Measurements from ENCODE around the gene GPR61.

Gene GPR61

GRCh38 chr1:109543988-109544735 lies 4.5 kb downstream of the GPR61 start:
- no peaks in the 10 kb centered on the region for H3K9me3 ChIP-seq (ENCODE audit: control insufficient read depth, insufficient read depth, low read length)
- no peak overlapping the region for H3K4me3 ChIP-seq (ENCODE audit: low read depth, low read length)
- H3K4me1 ChIP-seq (ENCODE audit: control insufficient read depth, insufficient read depth, low read length), result peaks cover 9% of the 10 kb centered on the region
- no peaks in the 10 kb centered on the region for H3K36me3 ChIP-seq (ENCODE audit: control insufficient read depth, insufficient read depth, low read length)
- no peak overlapping the region for H3K9ac ChIP-seq (ENCODE audit: low read depth, low read length)
- no peaks in the 10 kb centered on the region for H3K27me3 ChIP-seq (ENCODE audit: control insufficient read depth, insufficient read depth, low read length)

- Histone ChIP-seq H3K36me3 (ENCODE audit: control insufficient read depth, insufficient read depth, low read length) (no peaks in the 10 kb centered on the region), H3K4me3 (ENCODE audit: low read depth, low read length) (peak overlapping the region; percentile 94), H3K27me3 (ENCODE audit: control insufficient read depth, insufficient read depth, low read length) (no peaks in the 10 kb centered on the region), H3K4me1 (ENCODE audit: control insufficient read depth, insufficient read depth, low read length) (peaks cover 5% of the 10 kb centered on the region), H3K9ac (ENCODE audit: low read depth, low read length) (peak overlapping the region; percentile 62), H3K9me3 (ENCODE audit: control insufficient read depth, insufficient read depth, low read length) (no peaks in the 10 kb centered on the region)
Measured at GRCh38 chr1:109546311-109547109, 6.8 kb downstream of the GPR61 start.

GRCh38 chr1:109547463-109548320 lies 8.0 kb downstream of the GPR61 start:
- Histone ChIP-seq H3K27me3 (ENCODE audit: control insufficient read depth, insufficient read depth, low read length) (no peaks in the 10 kb centered on the region), H3K9ac (ENCODE audit: low read depth, low read length) (peak overlapping the region; percentile 75), H3K4me1 (ENCODE audit: control insufficient read depth, insufficient read depth, low read length) (peaks cover 5% of the 10 kb centered on the region), H3K36me3 (ENCODE audit: control insufficient read depth, insufficient read depth, low read length) (no peaks in the 10 kb centered on the region), H3K9me3 (ENCODE audit: control insufficient read depth, insufficient read depth, low read length) (no peaks in the 10 kb centered on the region), H3K4me3 (ENCODE audit: low read depth, low read length) (peak overlapping the region; percentile 94)

- H3K36me3 ChIP-seq (ENCODE audit: control insufficient read depth, insufficient read depth, low read length), result no peaks in the 10 kb centered on the region
- H3K4me3 ChIP-seq (ENCODE audit: low read depth, low read length), result peak within 1 kb of the TSS; percentile 94
- peak within 1 kb of the TSS; percentile 79 for H3K9ac ChIP-seq (ENCODE audit: low read depth, low read length)
- H3K27me3 ChIP-seq (ENCODE audit: control insufficient read depth, insufficient read depth, low read length), result no peaks in the 10 kb centered on the region
- peaks cover 5% of the 10 kb centered on the region for H3K4me1 ChIP-seq (ENCODE audit: control insufficient read depth, insufficient read depth, low read length)
- no peaks in the 10 kb centered on the region for H3K9me3 ChIP-seq (ENCODE audit: control insufficient read depth, insufficient read depth, low read length)
Measured at GRCh38 chr1:109548321-109549267, 8.9 kb downstream of the GPR61 start, which contains the start of gene GNAI3. GNAI3 (plus strand) TSS chr1:109548615; CDS start chr1:109548721, 106 bp downstream.

- peaks cover 7% of the 10 kb centered on the region for H3K4me1 ChIP-seq (ENCODE audit: control insufficient read depth, insufficient read depth, low read length)
- no peaks in the 10 kb centered on the region for H3K9me3 ChIP-seq (ENCODE audit: control insufficient read depth, insufficient read depth, low read length)
- no peaks in the 10 kb centered on the region for H3K36me3 ChIP-seq (ENCODE audit: control insufficient read depth, insufficient read depth, low read length)
- H3K9ac ChIP-seq (ENCODE audit: low read depth, low read length), result no peak overlapping the region
- H3K4me3 ChIP-seq (ENCODE audit: low read depth, low read length), result no peak overlapping the region
- no peaks in the 10 kb centered on the region for H3K27me3 ChIP-seq (ENCODE audit: control insufficient read depth, insufficient read depth, low read length)
Measured at GRCh38 chr1:109556563-109556962, 16.9 kb downstream of the GPR61 start.

GRCh38 chr1:109557520-109557919 lies 17.8 kb downstream of the GPR61 start:
- peaks cover 7% of the 10 kb centered on the region for H3K4me1 ChIP-seq (ENCODE audit: control insufficient read depth, insufficient read depth, low read length)
- no peak overlapping the region for H3K9ac ChIP-seq (ENCODE audit: low read depth, low read length)
- H3K27me3 ChIP-seq (ENCODE audit: control insufficient read depth, insufficient read depth, low read length), result no peaks in the 10 kb centered on the region
- H3K4me3 ChIP-seq (ENCODE audit: low read depth, low read length), result no peak overlapping the region
- H3K9me3 ChIP-seq (ENCODE audit: control insufficient read depth, insufficient read depth, low read length), result no peaks in the 10 kb centered on the region
- no peaks in the 10 kb centered on the region for H3K36me3 ChIP-seq (ENCODE audit: control insufficient read depth, insufficient read depth, low read length)

- no peaks in the 10 kb centered on the region for H3K36me3 ChIP-seq (ENCODE audit: control insufficient read depth, insufficient read depth, low read length)
- no peak overlapping the region for H3K9ac ChIP-seq (ENCODE audit: low read depth, low read length)
Measured at GRCh38 chr1:109559995-109560394, 20.3 kb downstream of the GPR61 start.

GRCh38 chr1:109564194-109564878 lies 24.7 kb downstream of the GPR61 start:
- H3K27me3 ChIP-seq (ENCODE audit: control insufficient read depth, insufficient read depth, low read length), result no peaks in the 10 kb centered on the region
- H3K4me1 ChIP-seq (ENCODE audit: control insufficient read depth, insufficient read depth, low read length), result peaks cover 25% of the 10 kb centered on the region
- H3K36me3 ChIP-seq (ENCODE audit: control insufficient read depth, insufficient read depth, low read length), result no peaks in the 10 kb centered on the region
- peak overlapping the region; percentile 26 for H3K4me3 ChIP-seq (ENCODE audit: low read depth, low read length)
- no peaks in the 10 kb centered on the region for H3K9me3 ChIP-seq (ENCODE audit: control insufficient read depth, insufficient read depth, low read length)
- H3K9ac ChIP-seq (ENCODE audit: low read depth, low read length), result no peak overlapping the region

More at GRCh38 chr1:109559995-109560394, 20.3 kb downstream of the GPR61 start:
- Histone ChIP-seq H3K9me3 (ENCODE audit: control insufficient read depth, insufficient read depth, low read length) (no peaks in the 10 kb centered on the region), H3K4me3 (ENCODE audit: low read depth, low read length) (no peak overlapping the region), H3K4me1 (ENCODE audit: control insufficient read depth, insufficient read depth, low read length) (peaks cover 26% of the 10 kb centered on the region), H3K27me3 (ENCODE audit: control insufficient read depth, insufficient read depth, low read length) (no peaks in the 10 kb centered on the region)

GRCh38 chr1:109565241-109565640 lies 25.6 kb downstream of the GPR61 start:
- no peaks in the 10 kb centered on the region for H3K36me3 ChIP-seq (ENCODE audit: control insufficient read depth, insufficient read depth, low read length)
- no peaks in the 10 kb centered on the region for H3K9me3 ChIP-seq (ENCODE audit: control insufficient read depth, insufficient read depth, low read length)
- peaks cover 27% of the 10 kb centered on the region for H3K4me1 ChIP-seq (ENCODE audit: control insufficient read depth, insufficient read depth, low read length)
- H3K9ac ChIP-seq (ENCODE audit: low read depth, low read length), result no peak overlapping the region
- no peaks in the 10 kb centered on the region for H3K27me3 ChIP-seq (ENCODE audit: control insufficient read depth, insufficient read depth, low read length)
- H3K4me3 ChIP-seq (ENCODE audit: low read depth, low read length), result no peak overlapping the region

- no peak overlapping the region for H3K4me3 ChIP-seq (ENCODE audit: low read depth, low read length)
- no peaks in the 10 kb centered on the region for H3K36me3 ChIP-seq (ENCODE audit: control insufficient read depth, insufficient read depth, low read length)
- no peaks in the 10 kb centered on the region for H3K27me3 ChIP-seq (ENCODE audit: control insufficient read depth, insufficient read depth, low read length)
- H3K9me3 ChIP-seq (ENCODE audit: control insufficient read depth, insufficient read depth, low read length), result no peaks in the 10 kb centered on the region
- no peak overlapping the region for H3K9ac ChIP-seq (ENCODE audit: low read depth, low read length)
- peaks cover 30% of the 10 kb centered on the region for H3K4me1 ChIP-seq (ENCODE audit: control insufficient read depth, insufficient read depth, low read length)
Measured at GRCh38 chr1:109566982-109567381, 27.3 kb downstream of the GPR61 start.
